HG03108 (cell line): ENCODE data around the gene FBP1.
"Not testable (repeated sequence)": the region's sequence is repeated elsewhere in the genome, so short reads cannot be mapped to it uniquely, and the experiment has no call there.

Experiments used
- ATAC-seq: cut with Tn5 transposase; IDR thresholded peaks from one replicate; pipeline ENCODE4 v1.9.1; 2021; ENCODE audit warnings: moderate library complexity; ENCODE audit not compliant: unreplicated experiment

The FBP1 gene

DNA sequence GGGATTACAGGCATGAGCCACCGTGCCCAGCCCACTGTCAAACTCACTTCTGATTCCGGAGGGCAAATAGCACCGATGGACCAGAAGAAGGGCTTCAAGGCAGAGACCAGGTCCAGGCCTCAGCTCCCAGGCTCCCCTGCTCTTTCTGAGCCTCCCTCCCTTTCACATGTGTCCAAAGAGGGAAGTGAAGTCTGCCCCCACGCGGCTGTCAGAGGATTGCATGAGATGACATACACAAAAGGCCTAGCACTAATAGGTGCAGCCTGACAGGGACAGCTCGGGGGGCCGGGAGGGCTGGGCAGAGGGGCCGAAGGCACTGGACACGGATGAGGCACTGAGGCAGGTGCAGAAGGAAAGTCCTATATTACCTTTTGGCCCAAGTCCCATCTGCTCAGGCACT, 16.1 kb downstream of the FBP1 start:
- no peak for ATAC-seq

DNA sequence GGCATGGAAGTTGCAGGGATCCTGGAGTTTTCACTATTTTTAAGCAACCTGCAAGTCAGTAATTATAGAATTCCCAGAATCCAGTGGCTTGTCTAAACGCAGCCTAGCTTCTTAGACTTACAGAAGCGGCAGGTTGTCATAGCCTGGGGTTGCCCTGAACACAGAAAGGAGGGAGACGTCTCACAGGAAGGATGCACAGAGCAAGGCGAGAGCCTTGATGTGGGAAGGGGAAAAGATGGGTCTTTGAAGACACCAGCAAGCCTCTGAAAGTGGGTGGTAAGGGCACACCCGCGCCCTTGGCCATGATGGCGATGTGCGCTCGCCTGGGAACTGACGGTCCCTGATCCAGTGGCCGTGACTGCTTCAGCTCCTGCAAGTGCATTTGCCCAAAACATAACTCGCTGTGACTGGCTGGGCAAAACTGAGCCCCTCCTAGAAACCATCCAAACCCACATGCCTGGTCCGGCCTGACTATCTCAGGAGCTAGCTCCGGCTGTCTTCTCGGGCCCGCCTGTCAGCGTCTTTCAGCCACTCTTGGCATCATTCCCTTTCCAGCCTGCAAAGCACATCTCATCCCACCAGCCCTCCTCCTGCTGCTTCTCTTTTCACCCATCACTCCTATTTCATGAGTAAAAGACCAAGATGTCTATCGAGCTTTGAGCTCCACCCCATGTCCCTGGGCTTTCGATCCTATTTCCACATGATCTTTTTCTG, 17.1 kb downstream of the FBP1 start:
- ATAC-seq: no peak

DNA sequence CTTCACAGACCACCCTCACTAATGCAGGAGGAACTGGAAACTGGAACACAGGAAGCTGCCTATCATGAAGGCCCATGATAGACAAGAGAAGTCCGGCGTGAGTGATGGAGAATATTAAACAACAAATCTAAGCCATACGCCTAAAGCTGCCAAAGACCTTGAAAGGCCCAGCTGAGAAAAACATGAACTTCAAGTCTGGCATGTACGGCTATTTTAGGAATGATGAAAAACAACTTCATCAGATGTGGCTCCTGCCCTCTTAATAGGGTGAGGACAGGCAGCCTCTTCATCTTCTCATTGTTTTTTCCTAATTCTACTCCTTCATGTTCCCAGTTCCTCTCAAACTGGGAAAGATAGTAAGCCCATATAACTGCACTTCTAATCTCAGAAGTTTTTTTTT, 20.3 kb downstream of the FBP1 start:
- no peak for ATAC-seq

DNA sequence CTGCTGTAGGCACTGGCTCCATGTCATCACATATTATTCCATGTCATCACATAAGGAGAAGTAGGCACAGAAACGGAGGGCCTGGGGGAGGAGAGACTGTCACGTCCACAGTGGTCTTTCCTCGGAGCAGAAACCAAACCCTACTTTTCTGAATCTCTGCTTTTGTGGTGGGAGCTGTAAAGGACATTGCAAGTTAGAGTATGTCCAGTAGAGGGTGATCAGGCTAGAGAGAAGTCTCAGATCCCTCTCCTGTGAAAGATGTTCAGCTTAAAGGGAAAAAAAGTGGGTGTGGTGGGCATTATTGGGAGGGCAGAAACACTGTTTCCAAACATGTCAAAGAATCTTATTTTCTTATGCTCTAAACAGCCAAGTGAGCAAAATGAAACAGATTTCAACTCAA, 26.3 kb downstream of the FBP1 start:
- no peak for ATAC-seq

DNA sequence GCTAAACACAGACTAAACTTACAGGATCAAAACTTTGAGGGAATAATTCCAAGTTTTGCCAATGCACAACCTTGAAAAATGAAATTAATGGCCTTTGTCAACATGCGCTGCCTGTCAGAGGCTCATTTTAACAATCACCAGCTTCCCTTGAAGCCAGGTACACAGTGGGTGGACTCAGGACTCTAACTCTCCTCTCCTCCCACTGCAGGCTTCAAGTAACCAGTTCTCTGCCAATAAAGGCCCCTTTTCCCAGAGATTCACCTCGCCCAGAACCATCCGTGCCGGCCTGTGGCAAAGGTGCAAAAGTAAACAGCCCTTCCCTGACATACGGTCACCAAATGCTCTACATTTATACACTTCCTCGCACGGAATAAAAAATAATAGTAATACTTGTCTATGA, 27.2 kb downstream of the FBP1 start:
- ATAC-seq: no peak

DNA sequence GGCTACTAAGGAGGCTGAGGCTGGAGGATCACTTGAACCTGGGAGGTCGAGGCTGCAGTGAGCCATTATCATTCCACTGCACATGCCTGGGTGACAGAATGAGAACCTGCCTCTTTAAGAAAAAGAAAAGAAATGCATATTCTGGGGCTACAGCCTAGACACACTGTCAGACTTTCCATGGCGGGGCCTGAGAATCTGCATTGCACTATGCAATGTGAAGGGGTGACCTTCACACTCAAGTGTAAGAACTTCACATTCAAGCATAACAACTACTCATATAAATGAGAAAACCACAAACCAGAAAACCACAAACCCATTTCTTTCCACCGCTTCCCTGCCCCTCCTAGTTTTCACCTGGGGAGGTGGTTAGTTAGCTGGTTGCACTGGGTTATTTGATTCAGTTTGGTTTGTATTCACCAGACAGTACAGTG, 27.7 kb downstream of the FBP1 start:
- no peak for ATAC-seq

DNA sequence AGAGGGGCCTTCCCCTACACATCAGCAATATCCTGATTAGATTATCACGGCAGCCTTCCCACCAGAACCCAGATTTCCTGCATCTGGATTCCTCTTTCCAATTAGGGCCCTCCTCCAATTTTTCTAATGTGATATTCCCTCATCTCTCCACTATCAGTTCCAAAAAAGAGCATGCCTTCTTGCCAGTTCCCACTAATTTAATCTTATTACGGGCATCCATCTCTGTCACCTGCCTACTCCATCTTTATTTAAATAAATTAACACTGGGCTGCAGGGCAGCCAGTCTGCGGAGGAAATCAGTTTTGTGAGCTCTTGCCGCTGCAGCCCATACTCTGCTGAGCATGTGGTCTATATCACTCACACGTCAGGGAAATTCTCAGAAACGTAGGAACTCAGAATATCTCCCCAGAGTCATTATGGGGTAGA, 29.1 kb downstream of the FBP1 start:
- no peak for ATAC-seq

DNA sequence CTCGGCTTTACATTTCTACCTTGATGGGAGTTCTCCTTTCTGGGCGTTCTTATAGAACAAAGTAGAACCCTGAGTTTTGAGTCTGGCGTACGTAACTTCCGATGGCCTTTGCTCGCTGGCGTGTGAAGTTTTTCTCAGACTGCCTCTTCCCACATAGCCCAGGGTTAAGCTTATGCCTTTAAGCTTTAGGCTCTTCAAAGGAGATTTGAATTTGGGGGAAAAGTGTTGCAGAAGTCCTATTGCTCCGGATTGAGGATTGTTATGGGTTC, 32.0 kb downstream of the FBP1 start:
- ATAC-seq: no peak

DNA sequence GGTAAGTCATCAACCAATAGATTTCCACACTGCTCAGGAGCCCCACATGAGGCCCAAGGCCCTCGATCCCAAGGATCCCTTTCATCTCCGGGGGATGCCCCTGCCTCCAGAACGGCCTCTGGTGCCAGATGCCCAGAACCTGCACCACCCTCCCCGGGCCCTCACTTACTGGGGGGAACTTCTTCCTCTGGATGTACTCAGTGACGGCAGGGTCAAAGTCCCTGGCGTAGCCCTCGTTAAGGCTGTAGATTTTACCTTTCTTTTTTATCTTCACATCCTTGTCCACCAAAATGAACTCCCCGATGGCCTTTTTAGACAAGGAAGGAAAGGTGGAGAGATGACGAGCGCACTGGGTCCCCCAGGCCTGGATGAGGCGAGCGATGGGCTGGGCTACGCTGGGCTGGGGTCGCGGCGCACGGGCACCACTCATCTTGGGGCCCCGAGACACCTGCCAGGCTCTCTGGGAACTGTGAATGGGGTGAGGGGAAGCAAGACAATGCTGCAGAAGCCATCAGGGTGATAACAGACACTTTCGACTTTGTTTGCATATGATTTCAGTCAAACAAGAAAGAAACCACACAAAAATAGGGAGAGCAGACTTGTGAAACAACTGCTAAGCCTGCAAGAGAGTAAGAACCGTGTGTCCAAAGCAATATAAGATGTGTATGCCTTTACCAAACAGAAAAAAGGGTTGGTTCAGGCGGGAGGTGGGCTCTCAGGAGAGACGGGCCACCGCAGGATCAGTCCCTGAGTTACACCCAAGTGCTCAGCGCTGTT, 32.5 kb downstream of the FBP1 start:
- ATAC-seq: no peak

DNA sequence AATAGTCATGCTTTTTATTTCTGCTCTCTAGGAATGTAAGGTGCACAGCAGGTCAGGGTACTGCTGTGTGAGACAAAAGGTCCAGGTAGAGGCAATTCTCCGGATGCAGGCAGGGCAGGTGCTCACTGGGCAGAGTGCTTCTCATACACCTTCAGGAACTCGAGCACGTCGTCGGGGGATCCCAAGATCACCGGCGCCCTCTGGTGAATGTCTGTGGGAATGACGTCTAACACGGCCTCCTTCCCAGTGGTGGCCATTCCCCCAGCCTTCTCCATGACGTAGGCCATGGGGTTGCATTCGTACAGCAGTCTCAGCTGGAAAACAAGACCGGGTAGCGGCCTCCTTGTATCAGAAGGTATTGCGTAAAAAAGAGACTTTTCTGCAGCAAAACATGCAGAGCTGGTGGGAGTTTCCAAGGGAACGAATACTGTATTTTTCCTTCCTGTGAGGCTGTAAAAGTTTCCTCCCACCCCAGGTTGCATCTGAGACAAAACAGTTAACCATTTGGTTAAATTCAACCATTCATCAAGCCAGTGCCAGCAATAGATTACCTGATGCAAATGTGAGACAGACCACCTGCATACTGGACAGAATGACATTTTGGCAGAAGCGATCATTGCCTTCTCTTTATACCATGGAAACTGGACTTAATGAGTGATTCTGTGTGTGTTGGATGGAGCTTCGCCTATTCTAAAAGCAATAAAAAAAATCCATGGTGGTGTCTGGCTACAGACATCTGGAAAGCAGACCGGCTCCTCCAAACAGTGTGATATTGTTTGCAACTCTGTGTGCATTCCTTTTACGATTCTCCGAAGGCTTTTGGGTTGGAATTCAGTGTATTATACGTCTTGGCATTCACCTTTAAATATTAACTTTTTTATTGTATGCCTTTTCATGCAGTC, 35.8 kb downstream of the FBP1 start:
- no peak for ATAC-seq

DNA sequence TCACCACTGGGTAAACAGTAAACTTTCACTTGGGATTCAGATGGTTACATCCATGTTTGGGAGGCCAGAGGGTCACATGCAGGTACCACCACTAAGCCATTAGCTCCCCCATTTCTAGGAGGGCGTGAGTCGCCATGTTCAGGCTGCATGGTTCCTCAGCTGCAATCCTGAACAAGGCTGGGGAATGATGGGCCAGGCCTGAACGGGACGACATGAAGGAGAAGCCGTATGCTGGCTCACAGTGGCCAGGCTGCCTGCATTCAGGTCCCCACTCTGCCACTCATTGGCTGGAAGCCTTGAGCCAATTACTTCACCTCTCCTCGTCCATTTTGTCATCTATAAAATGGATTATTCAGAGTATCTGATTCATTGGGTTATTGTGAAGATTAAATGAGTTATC, 36.7 kb downstream of the FBP1 start:
- ATAC-seq: no peak

DNA sequence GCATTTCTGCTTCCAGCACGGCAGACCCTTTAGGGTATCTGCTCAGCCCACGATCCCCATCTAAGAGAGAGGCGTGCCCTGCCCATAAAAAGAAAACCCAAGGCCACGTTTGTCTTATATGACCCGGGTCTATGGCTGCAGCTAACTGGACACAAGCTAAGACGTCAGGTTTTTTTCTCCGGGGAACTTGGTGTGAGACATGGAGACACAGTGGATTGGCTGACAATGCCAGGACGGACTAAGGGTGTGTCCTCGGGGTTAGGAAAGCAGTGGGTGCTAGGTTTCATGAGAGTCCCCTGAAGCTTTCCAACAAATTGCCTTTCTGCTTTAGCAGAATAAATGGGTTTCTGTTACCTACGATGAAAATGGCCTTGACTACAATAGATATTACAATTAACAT, 38.6 kb downstream of the FBP1 start:
- no peak for ATAC-seq

DNA sequence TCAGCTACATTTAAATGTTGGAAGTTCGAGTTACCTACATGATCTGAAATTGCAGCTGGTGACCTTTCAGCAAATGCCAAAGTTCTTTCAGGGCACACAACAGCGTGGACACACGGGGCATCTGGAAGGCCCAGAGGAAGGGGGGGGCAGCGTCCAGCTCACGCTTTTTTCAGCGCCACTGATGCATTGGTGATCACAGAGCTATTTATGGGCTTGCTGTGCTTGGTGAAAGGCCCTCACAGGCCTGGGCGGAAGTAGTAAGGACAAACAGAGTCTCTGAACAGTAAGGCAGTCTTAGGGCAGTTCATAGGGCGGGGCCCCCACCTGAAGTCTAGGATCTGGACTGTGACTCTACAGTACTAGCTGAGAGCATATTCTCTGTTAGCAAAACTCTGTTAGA, 39.1 kb downstream of the FBP1 start:
- ATAC-seq: no peak

DNA sequence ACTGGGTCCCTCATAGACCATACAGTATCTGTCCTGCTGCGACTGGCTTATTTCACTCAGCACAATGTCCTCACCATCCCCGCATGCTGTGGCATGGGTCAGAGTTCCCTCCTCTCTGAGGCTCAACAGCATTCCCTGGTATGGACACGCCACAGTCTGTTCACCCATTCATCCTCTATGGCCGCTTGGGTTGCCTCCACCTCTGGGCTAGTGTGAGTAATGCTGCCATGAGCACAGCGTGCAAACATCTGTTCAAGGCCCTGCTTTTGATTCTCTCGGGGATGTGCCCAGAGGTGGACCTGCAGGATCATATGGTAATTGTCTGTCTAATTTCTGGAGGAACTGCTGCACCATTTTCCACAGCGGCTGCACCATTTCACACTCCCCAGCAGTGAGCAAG, 40.2 kb downstream of the FBP1 start:
- ATAC-seq: no peak

DNA sequence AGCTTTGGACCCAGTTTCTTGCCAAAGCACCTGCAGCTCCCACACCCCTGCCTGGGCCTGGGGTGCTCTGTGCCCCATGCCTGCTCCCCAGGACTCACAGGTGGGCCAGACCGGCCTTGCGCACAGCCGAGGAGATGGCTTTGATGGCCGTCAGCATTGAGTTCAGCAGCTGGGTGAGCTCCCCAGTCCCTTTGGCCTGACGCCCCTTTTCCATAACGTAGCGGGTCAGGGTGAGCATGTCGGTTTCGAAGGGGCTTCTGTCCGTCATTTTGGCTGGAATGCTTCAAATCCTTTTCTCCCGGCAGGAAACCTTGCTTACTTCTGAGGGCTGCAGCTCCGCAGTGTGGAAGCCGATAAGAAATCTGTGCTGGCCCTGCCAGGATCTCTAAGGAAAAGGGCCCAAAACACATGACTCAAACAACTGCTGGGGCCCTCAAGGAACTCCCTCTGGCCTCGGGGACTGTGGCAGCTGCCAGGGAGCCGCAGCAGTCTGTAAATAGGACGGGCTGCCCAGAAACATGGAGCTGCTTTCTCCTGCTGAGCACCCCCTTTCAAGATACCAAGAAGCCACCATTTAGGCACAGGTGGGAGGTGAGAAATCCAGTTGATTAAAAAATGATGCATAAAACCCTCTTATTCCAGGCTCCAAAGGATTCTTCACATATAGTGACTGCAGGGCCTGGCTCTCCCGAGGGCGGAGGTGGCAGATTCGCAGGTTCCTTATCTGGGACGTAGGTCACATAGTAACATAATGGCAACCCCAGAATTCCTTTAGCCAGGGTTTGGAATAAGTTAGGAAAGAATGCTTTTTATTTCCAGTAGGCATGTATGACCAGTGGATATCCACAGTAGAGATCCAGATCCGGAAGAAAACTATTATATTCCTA, 45.6 kb downstream of the FBP1 start, which contains the start of gene FBP2:
FBP2 (minus strand) TSS at position 366 of the 887 bp plus-strand sequence; CDS start at position 268, 98 bp downstream.
- no peak for ATAC-seq

DNA sequence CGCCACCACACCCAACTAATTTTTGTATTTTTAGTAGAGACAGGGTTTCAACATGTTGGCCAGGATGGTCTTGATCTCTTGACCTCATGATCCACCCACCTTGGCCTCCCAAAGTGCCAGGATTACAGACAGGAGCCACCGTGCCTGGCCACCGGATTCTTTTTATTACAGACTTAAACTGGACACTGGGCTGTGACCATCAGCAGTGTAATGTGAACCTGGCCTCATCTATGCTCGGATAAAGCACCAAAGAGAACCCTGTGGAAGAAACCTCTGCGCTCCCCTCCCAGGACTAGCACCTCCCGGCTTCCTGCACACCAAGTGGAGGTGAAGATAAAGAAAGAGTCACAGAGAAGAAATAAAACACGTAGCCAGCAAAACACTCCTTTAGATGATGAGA, 46.6 kb downstream of the FBP1 start:
- ATAC-seq: not testable (repeated sequence)

DNA sequence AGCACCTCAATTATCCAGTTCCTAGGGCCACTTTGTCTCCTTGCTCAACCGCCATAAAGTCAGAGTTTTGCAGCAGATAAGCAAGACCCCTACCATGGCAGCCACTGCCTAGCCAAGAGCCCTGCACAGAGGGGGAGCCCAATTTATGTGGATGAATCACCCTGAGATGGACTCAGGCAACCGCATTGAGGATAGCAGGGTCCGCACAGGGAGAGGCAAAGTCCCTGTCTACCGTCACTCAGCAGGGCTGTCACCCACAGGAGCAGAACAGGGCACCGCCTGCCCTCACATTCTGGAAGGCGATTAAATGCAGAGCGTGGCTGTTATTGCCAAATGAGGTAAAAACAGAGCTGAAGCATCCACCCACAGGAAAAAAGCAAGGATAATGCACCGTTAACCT, 47.4 kb downstream of the FBP1 start:
- ATAC-seq: no peak

DNA sequence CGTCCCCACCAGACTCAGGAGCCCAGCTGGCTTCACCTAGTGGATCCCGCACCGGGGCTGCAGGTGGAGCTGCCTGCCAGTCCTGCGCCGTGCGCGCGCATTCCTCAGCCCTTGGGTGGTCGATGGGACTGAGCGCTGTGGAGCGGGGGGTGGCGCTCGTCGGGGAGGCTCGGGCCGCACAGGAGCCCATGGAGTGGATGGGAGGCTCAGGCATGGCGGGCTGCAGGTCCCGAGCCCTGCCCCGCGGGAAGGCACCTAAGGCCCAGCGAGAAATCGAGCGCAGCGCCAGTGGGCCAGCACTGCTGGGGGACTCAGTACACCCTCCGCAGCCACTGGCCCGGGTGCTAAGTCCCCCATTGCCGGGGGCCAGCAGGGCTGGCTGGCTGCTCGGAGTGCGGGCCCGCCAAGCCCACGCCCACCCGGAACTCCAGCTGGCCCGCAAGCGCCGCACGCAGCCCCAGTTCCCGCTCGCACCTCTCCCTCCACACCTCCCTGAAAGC, 48.2 kb downstream of the FBP1 start:
- ATAC-seq: not testable (repeated sequence)

DNA sequence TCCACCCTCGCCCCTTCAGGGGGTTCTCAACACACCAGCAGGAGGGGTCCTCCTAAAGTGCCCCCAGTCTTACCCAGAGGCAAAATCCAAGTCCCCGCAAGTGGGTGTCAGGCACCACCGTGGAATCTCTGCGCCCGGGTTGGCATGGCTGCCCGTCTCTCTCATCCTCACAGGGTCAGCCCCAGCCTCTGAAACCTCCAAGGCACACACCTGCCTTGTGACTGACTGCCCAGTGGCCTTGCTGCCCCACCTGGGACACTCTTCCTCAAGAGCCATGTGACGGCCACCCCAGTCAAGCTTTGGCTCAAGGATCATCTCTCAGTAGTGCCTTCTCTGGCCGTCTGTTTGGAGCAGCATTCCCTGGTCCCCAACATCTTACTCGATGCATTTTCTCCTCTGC, 50.6 kb downstream of the FBP1 start:
- ATAC-seq: no peak

DNA sequence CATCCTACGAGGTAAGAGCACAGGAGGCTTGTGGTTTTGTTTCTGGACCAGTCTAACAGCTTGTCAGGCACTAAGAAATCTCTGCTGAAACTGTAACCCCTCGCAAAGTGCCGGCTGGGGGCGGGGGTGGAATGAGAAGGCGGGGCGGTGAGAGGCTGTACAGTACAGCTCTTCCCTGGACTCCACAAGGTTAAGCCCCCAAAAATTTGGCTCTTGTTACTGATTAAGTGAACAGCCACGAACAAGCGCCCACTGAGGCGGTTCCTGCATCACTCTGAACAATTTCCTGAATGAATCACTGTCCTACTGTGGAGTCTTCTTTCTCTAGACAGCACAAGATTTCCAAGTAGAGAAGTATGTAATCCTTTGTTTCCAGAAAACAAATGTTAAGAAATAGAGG, 52.5 kb downstream of the FBP1 start:
- ATAC-seq: no peak
